ENCODE data around the gene GOLGA6L10.
"Not testable (repeated sequence)": the region's sequence is repeated elsewhere in the genome, so short reads cannot be mapped to it uniquely, and the experiment has no call there.

Gene GOLGA6L10

GRCh38 chr15:82317091-82317489 lies 32.2 kb downstream of the GOLGA6L10 start:
- in situ Hi-C loops (cut with HindIII; ENCODE audit: low pct_ligation_motif_present, low sequenced_read_pairs) = no loop called here
- TF ChIP-seq CTCF (IDR thresholded peaks at IDR 0.05; ENCODE audit: low read depth, low read length, missing control alignments) = no peak

GRCh38 chr15:82316247-82317090 lies 32.8 kb downstream of the GOLGA6L10 start:
- H3K27ac ChIP-seq; H3K27me3 ChIP-seq (replicated peaks); DNase-seq; H3K4me3 ChIP-seq (ENCODE audit: low read depth, low read length); in situ Hi-C loops (cut with HindIII; ENCODE audit: low pct_ligation_motif_present, low sequenced_read_pairs); H3K36me3 ChIP-seq (replicated peaks): not testable (repeated sequence)

More at GRCh38 chr15:82317091-82317489, 32.2 kb downstream of the GOLGA6L10 start:
- Histone ChIP-seq H3K36me3 (replicated peaks) (no peaks in the 10 kb centered on the region), H3K4me3 (ENCODE audit: low read depth, low read length) (no peak overlapping the region), H3K27ac (no peak overlapping the region), H3K27me3 (replicated peaks) (no peaks in the 10 kb centered on the region)
- no peak for DNase-seq

GRCh38 chr15:82315519-82316246 lies 33.6 kb downstream of the GOLGA6L10 start:
- no peak for TF ChIP-seq CTCF (IDR thresholded peaks at IDR 0.05; ENCODE audit: low read depth, low read length, missing control alignments)
- in situ Hi-C loops (cut with HindIII; ENCODE audit: low pct_ligation_motif_present, low sequenced_read_pairs) = no loop called here

GRCh38 chr15:82314769-82315518 lies 34.3 kb downstream of the GOLGA6L10 start:
- Histone ChIP-seq H3K27me3 (replicated peaks) (no peaks in the 10 kb centered on the region), H3K27ac (no peak overlapping the region), H3K36me3 (replicated peaks) (no peaks in the 10 kb centered on the region), H3K4me3 (ENCODE audit: low read depth, low read length) (no peak overlapping the region)
- in situ Hi-C loops (cut with HindIII; ENCODE audit: low pct_ligation_motif_present, low sequenced_read_pairs) = no loop called here
- no peak for TF ChIP-seq CTCF (IDR thresholded peaks at IDR 0.05; ENCODE audit: low read depth, low read length, missing control alignments)
- no peak for DNase-seq

More at GRCh38 chr15:82315519-82316246, 33.6 kb downstream of the GOLGA6L10 start:
- no peak overlapping the region for H3K27ac ChIP-seq
- H3K4me3 ChIP-seq (ENCODE audit: low read depth, low read length) = no peak overlapping the region
- H3K36me3 ChIP-seq (replicated peaks) = no peaks in the 10 kb centered on the region
- no peak for DNase-seq
- H3K27me3 ChIP-seq (replicated peaks) = no peaks in the 10 kb centered on the region

GRCh38 chr15:82313951-82314768 lies 35.1 kb downstream of the GOLGA6L10 start:
- in situ Hi-C loops (cut with HindIII; ENCODE audit: low pct_ligation_motif_present, low sequenced_read_pairs); H3K27me3 ChIP-seq (replicated peaks); DNase-seq: not testable (repeated sequence)

GRCh38 chr15:82313446-82313845 lies 35.8 kb downstream of the GOLGA6L10 start:
- DNase-seq = no peak
- Histone ChIP-seq H3K27me3 (replicated peaks) (no peaks in the 10 kb centered on the region), H3K4me3 (ENCODE audit: low read depth, low read length) (no peak overlapping the region), H3K36me3 (replicated peaks) (no peaks in the 10 kb centered on the region), H3K27ac (no peak overlapping the region)
- in situ Hi-C loops (cut with HindIII; ENCODE audit: low pct_ligation_motif_present, low sequenced_read_pairs) = no loop called here
- no peak for TF ChIP-seq CTCF (IDR thresholded peaks at IDR 0.05; ENCODE audit: low read depth, low read length, missing control alignments)

More at GRCh38 chr15:82313951-82314768, 35.1 kb downstream of the GOLGA6L10 start:
- H3K4me3 ChIP-seq (ENCODE audit: low read depth, low read length); H3K36me3 ChIP-seq (replicated peaks); H3K27ac ChIP-seq: not testable (repeated sequence)

Measured in brain microvascular endothelial cell (primary cell).